Aorta (tissue), 5 donors: ENCODE measurements around the gene ADD3. TPM values are rescaled to one million over a fixed set of nuclear protein-coding genes. Genes with fewer than 3 reads are reported as not detected.
"Not testable (repeated sequence)": the region's sequence is repeated elsewhere in the genome, so short reads cannot be mapped to it uniquely, and the experiment has no call there.

Experiments used
- ATAC-seq: fragments of 200-7000 bp; cut with Tn5 transposase; one replicate; pipeline ENCODE4 v1.9.1; 2022; ENCODE audit warnings: moderate library complexity; ENCODE audit not compliant: low FRiP score
- DNase-seq, 2 donors: peaks; one replicate each; pipeline ENCODE4 v3.0.0-alpha.2; 2020
- H3K27ac ChIP-seq, 2 donors: one replicate each; pipeline ENCODE4 v1.5.1; 2013; ENCODE audit warnings: low read length in 2 of 2, mild to moderate bottlenecking in 2 of 2, moderate library complexity in 2 of 2, control low read depth in 1 of 2, inconsistent platforms in 1 of 2, low read depth in 1 of 2
- H3K27me3 ChIP-seq, 2 donors: one replicate each; pipeline ENCODE4 v1.6.1; 2013; ENCODE audit warnings: control low read depth in 1 of 2, low read length in 1 of 2, mild to moderate bottlenecking in 1 of 2, moderate library complexity in 1 of 2; ENCODE audit not compliant: insufficient read depth in 2 of 2, control insufficient read depth in 1 of 2
- H3K36me3 ChIP-seq, 2 donors: one replicate each; pipeline ENCODE4 v1.6.1; 2013; ENCODE audit warnings: control low read depth in 1 of 2, low read length in 1 of 2, mild to moderate bottlenecking in 1 of 2; ENCODE audit not compliant: insufficient read depth in 2 of 2, control insufficient read depth in 1 of 2
- H3K4me1 ChIP-seq, 2 donors: one replicate each; pipeline ENCODE4 v1.6.1; 2013; ENCODE audit warnings: low read length in 2 of 2, control low read depth in 1 of 2, mild to moderate bottlenecking in 1 of 2, moderate library complexity in 1 of 2; ENCODE audit not compliant: insufficient read depth in 2 of 2, control insufficient read depth in 1 of 2
- H3K4me3 ChIP-seq, 2 donors: one replicate each; pipeline ENCODE4 v1.5.1; 2013; ENCODE audit warnings: low read length in 2 of 2, control low read depth in 1 of 2, mild to moderate bottlenecking in 1 of 2
- H3K9me3 ChIP-seq: one replicate; pipeline ENCODE4 v1.6.1; 2013; ENCODE audit warnings: mild to moderate bottlenecking, low read length; ENCODE audit not compliant: control insufficient read depth
- WGBS, 2 donors: extraction: QIAGEN DNeasy Blood & Tissue Kit; methylation state at CpG; one replicate each; pipeline ENCODE4 v1.1.7; 2013; 5-methylcytosine and 5-hydroxymethylcytosine counted together
- intact Hi-C, 2 donors: fragments of 100-400 bp; cut with DNase I; formaldehyde crosslinking; loops; one replicate each; pipeline versions ENCODE4 v1.14.2 to v1.15.0; 2022
- polyA plus RNA-seq, 2 donors: library from polyadenylated mRNA; stranded (reverse); fragments of 200-250 nt; gene quantifications; one replicate each; pipeline ENCODE4 v1.2.3, GENCODE V29; 2013
- total RNA-seq, 2 donors: library from RNA; stranded (reverse); fragmentation: NEBNext Ultra II Directional; extraction: Animal tissue kit (Norgen Biotek cat#: 25700); gene quantifications; one replicate each; pipeline ENCODE4 v1.2.1, GENCODE V29; 2021
- donor health status: healthy with polysubstance abuse.
- donor health status: Bipolar disorder and iron deficiency.
- donor health status: DM: no; HTN: no; CAD: no.
- donor health status: DM: no; HTN: no; CAD: no.
- donor health status: DM: yes; HTN: yes; CAD: no.

Gene ADD3
- total and polyA plus RNA-seq, 4 donors: 41.1 to 197 (median 106) TPM

DNA sequence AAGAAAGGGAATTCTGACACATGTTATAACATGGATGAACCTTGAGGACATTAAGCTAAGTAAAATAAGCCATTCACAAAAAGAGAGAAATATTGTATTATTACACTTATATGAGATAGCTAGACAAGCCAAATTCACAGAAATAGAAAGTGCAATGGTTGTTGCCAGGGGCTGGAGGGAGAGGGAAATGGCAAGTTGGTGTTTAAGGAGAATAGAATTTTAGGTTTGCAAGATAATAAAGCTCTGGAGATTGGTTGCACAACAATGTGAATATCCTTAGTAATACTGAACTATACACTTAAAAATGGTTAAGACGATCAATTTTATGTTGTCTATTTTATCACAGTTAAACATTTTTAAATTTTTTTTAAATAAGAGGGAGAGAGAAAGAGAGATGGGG, 25.0 kb upstream of the ADD3 start:
- Histone ChIP-seq H3K27ac (no peak overlapping the region), H3K36me3 (no peaks in the 10 kb centered on the region), H3K4me3 (no peak overlapping the region), H3K27me3 (no peaks in the 10 kb centered on the region), H3K9me3 (no peaks in the 10 kb centered on the region), H3K4me1 (peaks cover 3% of the 10 kb centered on the region in 2 donors)
- no peak for ATAC-seq
- 47 to 52% methylated on average over 1 of the region's 1 CpG for WGBS, 2 donors
- no peak for DNase-seq
- intact Hi-C loops: loop anchor here in 1 of 2 donors (5.0 kb wide), 1 partner anchor 86 kb away; no protein-coding TSS in a partner anchor

GRCh38 chr10:109984013-109984412, 23.8 kb upstream of the ADD3 start:
- intact Hi-C loops: loop anchor here in 1 of 2 donors (5.0 kb wide), 1 partner anchor 87 kb away; no protein-coding TSS in a partner anchor
- H3K4me3 ChIP-seq: no peak overlapping the region
- peaks cover 1 to 3% of the 10 kb centered on the region in 2 donors for H3K4me1 ChIP-seq
- no peaks in the 10 kb centered on the region for H3K27me3 ChIP-seq
- DNase-seq: no peak
- no peaks in the 10 kb centered on the region for H3K36me3 ChIP-seq
- no peaks in the 10 kb centered on the region for H3K9me3 ChIP-seq
- 67% methylated on average over 2 of the region's 2 CpGs for WGBS, 2 donors
- no peak for ATAC-seq
- H3K27ac ChIP-seq: no peak overlapping the region

GRCh38 chr10:109985768-109986167, 22.0 kb upstream of the ADD3 start:
- H3K27me3 ChIP-seq, H3K9me3 ChIP-seq, ATAC-seq, H3K36me3 ChIP-seq, H3K4me3 ChIP-seq, H3K27ac ChIP-seq, H3K4me1 ChIP-seq, intact Hi-C loops, DNase-seq: not testable (repeated sequence)
- WGBS, 2 donors: 74 to 77% methylated on average over 3 of the region's 3 CpGs

DNA sequence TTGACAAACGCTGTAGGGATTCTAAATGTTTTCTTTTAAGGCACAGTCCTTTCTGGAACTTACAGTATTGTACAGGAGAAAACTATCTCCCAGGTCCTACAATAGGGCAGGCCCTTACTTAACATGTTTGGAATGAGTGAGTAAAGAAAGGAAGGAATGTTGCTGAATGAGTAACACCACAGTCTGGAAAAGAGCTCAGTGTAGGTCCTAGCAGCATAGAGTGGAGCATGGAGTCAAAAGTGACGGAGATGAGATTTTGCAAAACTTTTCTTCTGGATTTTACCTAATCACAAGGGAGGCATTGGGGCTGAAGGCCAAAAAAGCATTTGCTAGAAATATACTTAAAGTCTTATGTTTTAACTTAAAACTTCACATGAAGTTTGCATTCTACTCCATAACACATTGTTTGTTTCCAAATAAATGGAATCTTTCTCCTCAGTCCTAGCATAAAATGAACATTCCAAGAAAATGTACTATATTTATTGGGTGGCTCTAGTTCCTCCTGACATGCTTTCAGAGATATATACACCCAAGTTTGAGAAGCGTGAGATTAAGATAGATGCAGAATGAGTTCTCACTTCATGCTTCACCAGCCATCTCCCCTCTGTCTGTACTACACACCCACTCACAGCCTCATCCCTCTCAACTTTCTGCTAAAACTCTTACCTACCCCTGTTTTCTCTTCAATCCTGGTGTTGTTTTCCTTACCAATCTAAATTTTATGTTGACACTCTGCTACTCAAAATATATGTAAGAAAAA, 20.2 kb upstream of the ADD3 start:
- H3K27me3 ChIP-seq: no peaks in the 10 kb centered on the region
- peak overlapping the region in 1 of 2 donors; percentile 24 for H3K4me3 ChIP-seq
- H3K36me3 ChIP-seq: no peaks in the 10 kb centered on the region
- DNase-seq: no peak
- H3K4me1 ChIP-seq: peaks cover 0 to 3% of the 10 kb centered on the region in 2 donors
- WGBS, 2 donors: 22 to 26% methylated on average over 3 of the region's 3 CpGs
- ATAC-seq: peak; percentile 78
- H3K9me3 ChIP-seq: no peaks in the 10 kb centered on the region
- peak overlapping the region; percentile 67 to 89 for H3K27ac ChIP-seq
- intact Hi-C loops: no loop called here

GRCh38 chr10:109988212-109988596, 19.6 kb upstream of the ADD3 start:
- Histone ChIP-seq H3K27ac (peak overlapping the region; percentile 47 to 67), H3K9me3 (no peaks in the 10 kb centered on the region), H3K4me1 (peaks cover 0 to 4% of the 10 kb centered on the region in 2 donors), H3K27me3 (no peaks in the 10 kb centered on the region), H3K36me3 (no peaks in the 10 kb centered on the region), H3K4me3 (no peak overlapping the region)
- DNase-seq: no peak
- WGBS, 2 donors: 71 to 82% methylated on average over 1 of the region's 1 CpG
- intact Hi-C loops: no loop called here
- no peak for ATAC-seq

GRCh38 chr10:109991266-109991855, 16.4 kb upstream of the ADD3 start:
- Histone ChIP-seq H3K27ac (peak overlapping the region in 1 of 2 donors; percentile 19), H3K36me3 (no peaks in the 10 kb centered on the region), H3K9me3 (no peaks in the 10 kb centered on the region), H3K4me3 (no peak overlapping the region), H3K4me1 (peaks cover 0 to 12% of the 10 kb centered on the region in 2 donors), H3K27me3 (no peaks in the 10 kb centered on the region)
- ATAC-seq (no peak), DNase-seq (no peak)
- intact Hi-C loops: no loop called here
- WGBS, 2 donors: 94 to 95% methylated on average over 1 of the region's 1 CpG

DNA sequence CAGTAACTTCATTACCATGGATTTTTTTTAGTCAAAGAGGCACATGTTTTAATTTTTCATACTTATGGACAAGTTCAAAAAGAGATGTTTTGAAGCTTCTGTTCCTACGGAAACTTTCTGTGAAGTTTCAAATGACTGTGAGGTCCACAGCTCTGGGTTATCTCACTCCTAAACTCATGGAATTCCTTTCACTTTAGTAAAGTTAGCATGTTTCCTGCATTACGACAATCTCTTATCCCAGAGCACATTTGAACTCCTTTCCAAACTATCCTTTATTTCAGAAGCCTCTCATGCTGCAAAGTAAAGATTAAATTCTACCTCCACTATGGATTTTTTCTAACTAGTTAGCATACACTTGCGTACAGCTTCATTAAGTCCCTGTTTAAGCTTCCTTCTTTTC, 15.3 kb upstream of the ADD3 start:
- no peaks in the 10 kb centered on the region for H3K27me3 ChIP-seq
- no peak overlapping the region for H3K27ac ChIP-seq
- 7 to 8% methylated on average over 3 of the region's 3 CpGs for WGBS, 2 donors
- H3K36me3 ChIP-seq: no peaks in the 10 kb centered on the region
- H3K9me3 ChIP-seq: no peaks in the 10 kb centered on the region
- no peak for DNase-seq
- peak overlapping the region in 1 of 2 donors; percentile 54 for H3K4me3 ChIP-seq
- peaks cover 0 to 8% of the 10 kb centered on the region in 2 donors for H3K4me1 ChIP-seq
- no peak for ATAC-seq
- intact Hi-C loops: no loop called here

- Histone ChIP-seq H3K36me3 (no peaks in the 10 kb centered on the region), H3K27me3 (no peaks in the 10 kb centered on the region), H3K27ac (peak overlapping the region in 1 of 2 donors; percentile 28), H3K4me1 (peaks cover 0 to 8% of the 10 kb centered on the region in 2 donors), H3K4me3 (no peak overlapping the region), H3K9me3 (no peaks in the 10 kb centered on the region)
- intact Hi-C loops: no loop called here
- no peak for DNase-seq
- WGBS, 2 donors: 90 to 96% methylated on average over 7 of the region's 7 CpGs
- no peak for ATAC-seq
Observed at GRCh38 chr10:109993551-109994330, 14.0 kb upstream of the ADD3 start.
